Ishikawa (cell line): ENCODE data around the gene DISP2.

Experiments
- CEBPB ChIP-seq: IDR thresholded peaks from 2 replicates; pipeline ENCODE4 v1.6.1; 2012
- CREB1 ChIP-seq: IDR thresholded peaks from 2 replicates; pipeline ENCODE4 v1.6.1; 2012; ENCODE audit warnings: low read depth
- EGR1 ChIP-seq: IDR thresholded peaks from 2 replicates; pipeline ENCODE4 v1.6.1; 2012
- EP300 ChIP-seq: IDR thresholded peaks from 2 replicates; pipeline ENCODE4 v1.6.1; 2012; ENCODE audit warnings: borderline replicate concordance
- FOXM1 ChIP-seq: IDR thresholded peaks from 2 replicates; pipeline ENCODE4 v1.6.1; 2012; ENCODE audit warnings: low read depth, borderline replicate concordance
- MAX ChIP-seq: IDR thresholded peaks from 2 replicates; pipeline ENCODE4 v1.6.1; 2012
- NFIC ChIP-seq: IDR thresholded peaks from 2 replicates; pipeline ENCODE4 v1.6.1; 2012
- RAD21 ChIP-seq: IDR thresholded peaks from 2 replicates; pipeline ENCODE4 v1.6.1; 2012; ENCODE audit warnings: low read depth
- REST ChIP-seq: IDR thresholded peaks from 2 replicates; pipeline ENCODE4 v1.6.1; 2012; ENCODE audit warnings: low read depth, mild to moderate bottlenecking
- TAF1 ChIP-seq: IDR thresholded peaks from 2 replicates; pipeline ENCODE4 v1.6.1; 2012; ENCODE audit warnings: low read depth, mild to moderate bottlenecking
- TCF12 ChIP-seq: IDR thresholded peaks from 2 replicates; pipeline ENCODE4 v1.6.1; 2012; ENCODE audit warnings: low read depth
- TEAD4 ChIP-seq: IDR thresholded peaks from 2 replicates; pipeline ENCODE4 v1.6.1; 2012
- USF1 ChIP-seq: IDR thresholded peaks from 2 replicates; pipeline ENCODE4 v1.6.1; 2012
- YY1 ChIP-seq: IDR thresholded peaks from 2 replicates; pipeline ENCODE4 v1.6.1; 2012; ENCODE audit warnings: low read depth
- ZBTB7A ChIP-seq: IDR thresholded peaks from 2 replicates; pipeline ENCODE4 v1.6.1; 2012; ENCODE audit warnings: low read depth

The DISP2 gene

DNA sequence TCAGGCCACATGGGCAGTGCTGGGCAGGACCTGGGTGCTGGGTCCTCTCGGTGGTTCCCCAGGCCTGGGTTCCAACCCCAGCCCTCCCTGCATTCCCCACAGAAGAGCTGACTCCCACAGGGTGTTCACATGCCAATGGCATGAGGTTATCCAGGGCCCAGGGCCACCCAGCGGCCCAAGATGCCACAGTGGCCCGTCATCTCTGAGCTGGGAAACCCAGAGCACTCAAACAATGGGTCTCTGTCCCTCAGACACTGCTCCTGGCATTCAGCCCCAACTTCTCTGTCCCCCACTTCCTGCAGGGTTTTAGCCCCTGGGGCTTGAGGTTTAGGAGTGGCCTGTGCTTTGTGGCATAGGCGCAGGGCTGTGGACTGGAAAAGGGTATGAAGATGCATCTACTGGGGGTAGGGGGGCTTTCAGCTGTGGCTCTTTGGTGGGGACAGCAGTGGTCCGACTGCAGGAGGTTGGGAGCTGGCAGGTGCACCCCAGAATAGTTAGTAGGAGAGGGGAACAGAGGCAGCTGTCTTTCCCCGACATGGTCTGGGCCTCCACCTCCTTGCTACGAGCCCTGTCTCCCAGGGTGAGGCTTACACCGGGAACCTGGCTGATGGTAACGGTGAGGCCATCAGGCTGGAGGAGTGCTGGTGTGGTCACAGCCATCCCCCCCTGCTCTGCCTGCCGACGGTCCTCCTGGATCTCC lies 18.9 kb upstream of the DISP2 start:
- TF ChIP-seq ZBTB7A: no peak
- TF ChIP-seq NFIC: peak; percentile 87
- TF ChIP-seq FOXM1: 0 out of 2 replicates have a peak, but pooled peaks have one; percentile 27
- peak; percentile 44 for TF ChIP-seq MAX
- peak; percentile 85 for TF ChIP-seq TCF12
- TF ChIP-seq EP300: peak; percentile 79; the same call in 1 of the 2 replicates
- no peak for TF ChIP-seq EGR1
- peak; percentile 90 for TF ChIP-seq TEAD4
- peak; percentile 47; the same call in 1 of the 2 replicates for TF ChIP-seq YY1

GRCh38 chr15:40339621-40339945 lies 18.4 kb upstream of the DISP2 start:
- TF ChIP-seq ZBTB7A: no peak
- peak; percentile 17; the same call in 1 of the 2 replicates for TF ChIP-seq RAD21

GRCh38 chr15:40340038-40340739 lies 17.8 kb upstream of the DISP2 start:
- TF ChIP-seq RAD21 (no peak), NFIC (peak; percentile 52), CREB1 (no peak), TCF12 (peak; percentile 61), EP300 (peak; percentile 57; the same call in 1 of the 2 replicates), CEBPB (no peak), EGR1 (no peak), TAF1 (no peak)

DNA sequence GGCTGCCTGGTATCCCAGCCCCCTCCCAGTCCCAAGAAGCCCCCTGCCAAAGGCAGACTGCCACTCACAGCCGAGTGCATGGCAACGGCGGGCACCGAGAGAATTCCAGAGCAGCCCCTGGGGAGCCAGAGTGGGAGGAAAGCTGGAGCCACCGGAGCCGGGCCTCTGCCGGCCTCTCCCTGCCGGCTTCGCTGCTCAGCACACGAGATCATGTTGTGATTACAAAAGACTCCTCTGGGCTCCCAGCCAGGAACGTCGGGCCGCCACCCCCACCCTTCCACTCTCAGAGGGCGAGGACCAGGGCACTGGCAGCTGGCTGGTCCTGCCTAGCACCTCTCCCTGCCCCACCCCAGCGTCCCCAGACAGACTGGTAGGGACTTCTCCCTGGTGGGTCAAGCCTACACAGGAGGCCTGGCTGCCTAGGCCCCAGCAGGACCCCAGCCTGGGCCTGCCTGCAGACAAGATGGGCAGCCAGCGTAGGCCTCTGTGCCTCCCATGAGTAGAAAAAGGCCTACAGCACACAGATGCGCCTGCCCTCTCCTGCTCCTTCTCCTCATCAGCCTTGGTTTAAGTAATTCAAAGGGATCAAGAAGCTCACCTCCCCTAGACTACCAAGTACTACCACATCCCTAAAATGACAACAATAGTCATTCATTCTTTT lies 17.1 kb upstream of the DISP2 start, which contains the start of gene CCDC9B:
Gene CCDC9B, minus strand, starts transcription at position 200 of the 661 bp plus-strand sequence. Its CDS starts 120 bp downstream, at position 80.
- TF ChIP-seq RAD21: peak; percentile 10; the same call in 1 of the 2 replicates
- peak; percentile 85 for TF ChIP-seq MAX
- TF ChIP-seq TCF12: peak; percentile 55; the same call in 1 of the 2 replicates
- no peak for TF ChIP-seq FOXM1
- no peak for TF ChIP-seq TEAD4
- TF ChIP-seq ZBTB7A: no peak
- TF ChIP-seq TAF1: peak; percentile 30; the same call in 1 of the 2 replicates
- TF ChIP-seq NFIC: peak; percentile 95
- peak; percentile 87 for TF ChIP-seq CEBPB
- TF ChIP-seq YY1: 0 out of 2 replicates have a peak, but pooled peaks have one; percentile 18
- TF ChIP-seq REST: no peak
- TF ChIP-seq USF1: 0 out of 2 replicates have a peak, but pooled peaks have one; percentile 20
- TF ChIP-seq CREB1: no peak
- TF ChIP-seq EGR1: no peak
- TF ChIP-seq EP300: peak; percentile 65

GRCh38 chr15:40342416-40343320 lies 15.4 kb upstream of the DISP2 start:
- TF ChIP-seq YY1 (no peak), CEBPB (no peak), RAD21 (no peak), NFIC (no peak), USF1 (no peak), TCF12 (no peak), EP300 (no peak), ZBTB7A (no peak), FOXM1 (no peak), REST (no peak), CREB1 (no peak), TEAD4 (no peak), EGR1 (no peak), MAX (no peak), TAF1 (no peak)
